Measurements from ENCODE around the gene BICC1.

BICC1 gene

DNA sequence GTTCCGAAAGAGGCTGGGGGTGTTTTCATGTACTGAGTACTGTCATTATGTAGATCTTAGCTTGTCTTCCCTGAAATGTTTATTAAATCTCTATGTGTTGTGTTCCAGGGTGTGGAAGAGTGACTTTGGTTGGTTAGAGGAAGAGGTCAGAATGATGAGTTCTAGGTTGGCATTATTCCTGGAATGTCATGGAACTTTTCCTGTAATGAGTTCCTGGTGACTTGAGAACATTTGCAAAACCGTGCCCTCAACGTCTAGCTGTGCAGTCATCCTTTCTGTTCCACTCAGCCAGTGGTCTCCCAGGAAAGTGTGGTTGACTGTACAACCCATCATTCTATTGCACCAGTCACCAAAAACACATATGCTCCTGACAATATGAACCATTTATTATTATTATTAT is 129.6 kb downstream of the BICC1 start:
- no peak overlapping the region for H3K4me3 ChIP-seq (ENCODE audit: low read depth, low read length)
- no peak for DNase-seq (ENCODE audit: low read depth)
- TF ChIP-seq, protein P1, sequence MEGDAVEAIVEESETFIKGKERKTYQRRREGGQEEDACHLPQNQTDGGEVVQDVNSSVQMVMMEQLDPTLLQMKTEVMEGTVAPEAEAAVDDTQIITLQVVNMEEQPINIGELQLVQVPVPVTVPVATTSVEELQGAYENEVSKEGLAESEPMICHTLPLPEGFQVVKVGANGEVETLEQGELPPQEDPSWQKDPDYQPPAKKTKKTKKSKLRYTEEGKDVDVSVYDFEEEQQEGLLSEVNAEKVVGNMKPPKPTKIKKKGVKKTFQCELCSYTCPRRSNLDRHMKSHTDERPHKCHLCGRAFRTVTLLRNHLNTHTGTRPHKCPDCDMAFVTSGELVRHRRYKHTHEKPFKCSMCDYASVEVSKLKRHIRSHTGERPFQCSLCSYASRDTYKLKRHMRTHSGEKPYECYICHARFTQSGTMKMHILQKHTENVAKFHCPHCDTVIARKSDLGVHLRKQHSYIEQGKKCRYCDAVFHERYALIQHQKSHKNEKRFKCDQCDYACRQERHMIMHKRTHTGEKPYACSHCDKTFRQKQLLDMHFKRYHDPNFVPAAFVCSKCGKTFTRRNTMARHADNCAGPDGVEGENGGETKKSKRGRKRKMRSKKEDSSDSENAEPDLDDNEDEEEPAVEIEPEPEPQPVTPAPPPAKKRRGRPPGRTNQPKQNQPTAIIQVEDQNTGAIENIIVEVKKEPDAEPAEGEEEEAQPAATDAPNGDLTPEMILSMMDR (conservative IDR thresholded peaks at IDR 0.05; ENCODE audit: low read depth, low read length) = no peak

DNA sequence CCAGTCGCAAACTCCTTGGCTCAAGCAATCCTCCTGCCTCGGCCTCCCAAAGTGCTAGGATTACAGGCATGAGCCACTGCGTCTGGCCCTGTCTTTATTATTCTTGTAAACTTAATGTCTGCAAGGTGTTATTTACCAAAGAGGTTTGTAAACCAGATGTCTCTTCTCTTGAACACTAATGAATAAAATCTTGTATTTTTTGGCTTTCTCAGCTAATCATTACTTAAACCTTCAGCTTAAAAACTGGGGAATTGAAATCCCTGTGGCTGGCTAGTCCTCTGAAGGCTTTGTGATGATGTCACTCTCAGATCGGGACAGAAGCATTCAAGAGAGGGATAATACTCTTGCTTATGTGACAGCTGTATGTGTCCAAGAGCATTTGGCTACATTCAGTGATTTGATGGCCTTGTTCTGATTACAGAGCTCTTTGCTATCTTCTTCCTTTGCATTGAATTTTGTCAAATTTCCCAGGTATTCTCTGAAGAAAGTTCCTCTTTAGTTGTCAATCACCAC is 130.3 kb downstream of the BICC1 start:
- no peak overlapping the region for H3K4me3 ChIP-seq (ENCODE audit: low read depth, low read length)
- no peak for DNase-seq (ENCODE audit: low read depth)
- TF ChIP-seq, protein P1 (conservative IDR thresholded peaks at IDR 0.05; ENCODE audit: low read depth, low read length) = no peak

DNA sequence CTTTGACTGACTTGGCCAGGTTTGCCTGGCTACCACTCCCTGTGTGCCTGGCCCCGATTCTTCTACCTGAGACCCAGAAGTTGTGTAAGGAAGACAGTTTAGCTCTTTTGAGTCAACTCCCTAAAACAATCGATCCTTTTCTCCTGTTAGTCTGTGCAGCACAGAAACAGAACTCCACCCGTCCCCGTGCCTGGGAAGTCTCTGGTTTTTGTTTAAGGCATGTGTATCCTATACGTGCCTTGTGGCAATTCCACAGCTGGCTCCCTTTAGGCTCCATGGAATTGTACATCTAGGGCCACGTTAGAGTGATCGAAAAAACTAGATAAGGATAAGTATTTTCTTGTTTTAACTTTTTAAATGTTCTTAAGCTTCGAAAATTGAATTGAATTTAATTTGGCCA is 131.6 kb downstream of the BICC1 start:
- no peak overlapping the region for H3K4me3 ChIP-seq (ENCODE audit: low read depth, low read length)
- DNase-seq (ENCODE audit: low read depth) = no peak
- TF ChIP-seq, protein P1 (conservative IDR thresholded peaks at IDR 0.05; ENCODE audit: low read depth, low read length) = no peak

DNA sequence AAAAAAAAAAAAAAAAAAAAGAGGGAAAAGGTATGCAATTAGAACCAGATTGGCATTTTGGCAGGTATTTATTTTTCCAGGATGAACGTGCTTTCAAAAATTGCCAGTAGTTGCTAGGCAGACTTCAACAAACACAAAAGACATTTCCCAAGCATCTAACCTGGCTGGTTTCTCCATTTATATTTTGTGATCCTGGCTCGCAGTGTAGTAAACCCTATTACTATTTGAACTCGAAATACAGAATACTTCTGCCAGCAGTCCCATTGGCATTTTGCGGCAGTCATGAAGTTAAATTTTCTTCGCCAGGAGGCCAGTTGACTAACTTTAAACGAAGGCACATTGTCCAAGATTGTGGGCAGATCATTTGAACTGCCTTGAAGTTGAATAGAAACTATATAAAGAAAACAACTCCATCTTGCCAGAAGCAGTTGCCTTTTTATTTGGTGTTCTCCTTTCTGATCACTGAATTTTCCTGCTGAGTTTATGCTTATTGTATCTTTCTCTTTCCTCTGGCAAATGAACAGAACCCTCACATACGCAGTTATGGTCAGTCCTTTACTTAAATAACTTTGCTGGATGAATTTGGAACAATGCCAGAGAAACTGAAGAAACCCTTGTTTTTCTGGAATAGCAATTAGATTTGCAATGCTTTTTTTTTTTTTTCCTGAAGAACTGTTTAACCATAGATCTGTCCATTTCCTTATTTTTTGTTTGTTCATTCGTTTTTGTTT is 132.9 kb downstream of the BICC1 start:
- DNase-seq (ENCODE audit: low read depth) = peak; percentile 60
- TF ChIP-seq, protein P1 (conservative IDR thresholded peaks at IDR 0.05; ENCODE audit: low read depth, low read length) = no peak
- H3K4me3 ChIP-seq (ENCODE audit: low read depth, low read length) = no peak overlapping the region

DNA sequence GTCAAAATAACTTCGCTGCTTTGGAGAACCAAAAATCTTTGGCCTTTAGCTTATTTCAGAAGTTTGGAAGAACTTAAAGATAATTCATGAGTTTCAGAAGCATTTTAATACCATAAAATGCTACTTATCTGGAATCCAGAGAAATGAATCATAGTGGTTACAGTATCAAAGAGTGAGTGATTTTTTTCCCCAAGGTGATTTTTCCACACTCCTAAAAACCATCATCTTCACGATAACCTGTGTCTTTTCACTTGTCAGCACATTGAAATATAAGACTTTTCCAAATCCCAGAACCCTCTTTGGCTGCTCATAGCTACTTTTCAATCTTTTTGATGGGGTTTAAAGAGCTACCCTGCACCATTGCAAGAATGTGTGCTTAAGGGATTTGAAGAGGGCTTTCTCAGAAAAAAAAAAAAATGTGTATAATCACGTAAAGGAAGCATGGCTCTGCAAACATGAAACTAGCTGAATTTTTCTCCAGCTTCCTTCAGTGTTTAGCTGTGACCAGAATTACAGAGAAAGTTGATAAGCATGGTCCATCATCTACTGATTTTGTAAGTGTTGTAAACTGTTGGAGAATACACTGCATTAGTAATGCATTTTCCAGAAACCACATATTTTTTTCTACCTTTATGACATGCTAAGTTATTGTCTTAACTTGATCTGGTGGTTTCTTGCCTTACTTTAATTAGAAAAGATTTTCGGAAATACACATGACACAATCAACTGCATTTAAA is 134.9 kb downstream of the BICC1 start:
- no peak overlapping the region for H3K4me3 ChIP-seq (ENCODE audit: low read depth, low read length)
- TF ChIP-seq, protein P1 (conservative IDR thresholded peaks at IDR 0.05; ENCODE audit: low read depth, low read length) = no peak
- DNase-seq (ENCODE audit: low read depth) = no peak

DNA sequence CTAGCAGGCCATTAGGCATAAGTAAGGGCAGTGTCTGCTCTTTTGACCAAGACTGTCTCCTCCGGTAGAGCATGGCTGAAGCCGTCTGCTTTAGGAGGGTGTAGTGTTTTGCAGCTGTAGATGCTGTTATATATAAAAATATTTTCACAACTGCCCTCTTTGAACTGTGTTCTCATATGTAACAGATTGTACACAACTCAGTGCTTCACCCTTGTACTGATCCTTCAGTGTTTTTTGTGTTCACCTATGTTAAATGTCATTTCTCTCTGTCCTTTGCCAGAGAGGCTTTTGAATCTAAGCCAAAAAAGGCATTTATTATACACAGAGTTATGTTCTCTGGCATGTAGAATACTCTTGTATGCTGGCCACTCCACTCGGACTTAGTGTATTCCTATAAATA is 135.5 kb downstream of the BICC1 start:
- H3K4me3 ChIP-seq (ENCODE audit: low read depth, low read length) = no peak overlapping the region
- DNase-seq (ENCODE audit: low read depth) = peak; percentile 50
- TF ChIP-seq, protein P1 (conservative IDR thresholded peaks at IDR 0.05; ENCODE audit: low read depth, low read length) = no peak
